Activated CD4-positive, alpha-beta memory T cell treated with anti-CD3 and anti-CD28 coated beads for 36 hours (primary cell): ENCODE data around the gene IL10. TPM values are rescaled to one million over a fixed set of nuclear protein-coding genes. Genes with fewer than 3 reads are reported as not detected.
"Not testable (repeated sequence)": the region's sequence is repeated elsewhere in the genome, so short reads cannot be mapped to it uniquely, and the experiment has no call there.

Experiments used
- CTCF ChIA-PET: fragments of 350-600 bp; sonication (Branson Sonifier 250); formaldehyde crosslinking; loops from one replicate; lab custom pipeline; 2021; ENCODE audit warnings: antibody characterized with exemption, inconsistent platforms; lab: Charles Lee
- POLR2A ChIA-PET: fragments of 350-600 bp; sonication (Branson Sonifier 250); formaldehyde crosslinking; loops from one replicate; lab custom pipeline; 2021; ENCODE audit warnings: antibody characterized with exemption; lab: Charles Lee
- DNase-seq: peaks from one replicate; pipeline ENCODE4 v3.0.0-alpha.2; 2020
- H3K27ac Mint-ChIP-seq: one replicate; pipeline ENCODE4 v1.8.0; 2021; ENCODE audit warnings: mixed read lengths
- H3K27me3 Mint-ChIP-seq: one replicate; pipeline ENCODE4 v1.8.0; 2021; ENCODE audit warnings: mixed read lengths
- H3K36me3 Mint-ChIP-seq: one replicate; pipeline ENCODE4 v1.8.0; 2021; ENCODE audit warnings: mixed read lengths
- H3K4me1 Mint-ChIP-seq: one replicate; pipeline ENCODE4 v1.8.0; 2021; ENCODE audit warnings: low read depth, mixed read lengths
- H3K4me3 Mint-ChIP-seq: one replicate; pipeline ENCODE4 v1.8.0; 2021; ENCODE audit warnings: mild to moderate bottlenecking, mixed read lengths
- H3K9me3 Mint-ChIP-seq: one replicate; pipeline ENCODE4 v1.8.0; 2021; ENCODE audit warnings: mixed read lengths
- intact Hi-C: fragments of 100-400 bp; cut with micrococcal nuclease; formaldehyde crosslinking; loops from one replicate; pipeline ENCODE4 v1.15.1; 2023
- total RNA-seq, 2 experiments: library from RNA; stranded (reverse); gene quantifications; one replicate each; pipeline ENCODE4 v1.2.3, GENCODE V29; 2021

Gene IL10
- total RNA-seq, 2 experiments from 2014 or later, result 17.3 to 18.5 TPM

GRCh38 chr1:206768472-206769303, 3.6 kb downstream of the IL10 start:
- DNase-seq, result no peak
- POLR2A ChIA-PET, result interaction anchor here (0.6 to 6.1 kb wide), 14 partner anchors 10 to 188 kb away, joined by 3 to 44 read pairs (median 4); no protein-coding TSS in a partner anchor
- CTCF ChIA-PET, result interaction anchor here (0.6 to 13.9 kb wide), 20 partner anchors 10 to 213 kb away, joined by 3 to 123 read pairs (median 6); partner anchors contain the start of gene IL20
- peaks cover 80% of the 10 kb centered on the region for H3K4me1 Mint-ChIP-seq
- H3K27me3 Mint-ChIP-seq, result peaks cover 7% of the 10 kb centered on the region
- H3K4me3 Mint-ChIP-seq, result peak overlapping the region; percentile 25
- intact Hi-C loops, result loop anchor here (1.0 to 2.0 kb wide), 3 partner anchors 14 to 35 kb away; no protein-coding TSS in a partner anchor
- H3K9me3 Mint-ChIP-seq, result no peaks in the 10 kb centered on the region
- H3K36me3 Mint-ChIP-seq, result no peaks in the 10 kb centered on the region
- peak overlapping the region; percentile 71 for H3K27ac Mint-ChIP-seq

GRCh38 chr1:206766251-206766856, 5.9 kb downstream of the IL10 start:
- no peaks in the 10 kb centered on the region for H3K36me3 Mint-ChIP-seq
- H3K9me3 Mint-ChIP-seq, result no peaks in the 10 kb centered on the region
- CTCF ChIA-PET, result interaction anchor here (0.7 to 13.9 kb wide), 17 partner anchors 8 to 215 kb away, joined by 3 to 123 read pairs (median 7); partner anchors contain the start of gene IL20
- peak; percentile 84 for DNase-seq
- peaks cover 6% of the 10 kb centered on the region for H3K27me3 Mint-ChIP-seq
- POLR2A ChIA-PET, result interaction anchor here (0.9 to 6.1 kb wide), 7 partner anchors 17 to 141 kb away, joined by 3 to 44 read pairs (median 7); no protein-coding TSS in a partner anchor
- peak overlapping the region; percentile 44 for H3K4me3 Mint-ChIP-seq
- intact Hi-C loops, result loop anchor here (1.0 kb wide), 1 partner anchor 27 kb away; no protein-coding TSS in a partner anchor
- peak overlapping the region; percentile 68 for H3K27ac Mint-ChIP-seq
- peaks cover 69% of the 10 kb centered on the region for H3K4me1 Mint-ChIP-seq

GRCh38 chr1:206765771-206766170, 6.5 kb downstream of the IL10 start:
- peaks cover 66% of the 10 kb centered on the region for H3K4me1 Mint-ChIP-seq
- not testable (repeated sequence) for H3K9me3 Mint-ChIP-seq, H3K4me3 Mint-ChIP-seq, H3K27me3 Mint-ChIP-seq, H3K36me3 Mint-ChIP-seq
- POLR2A ChIA-PET, result interaction anchor here (0.6 to 6.1 kb wide), 6 partner anchors 18 to 38 kb away, joined by 3 to 44 read pairs (median 12); no protein-coding TSS in a partner anchor
- peak overlapping the region; percentile 68 for H3K27ac Mint-ChIP-seq
- DNase-seq, result peak; percentile 45
- CTCF ChIA-PET, result interaction anchor here (0.8 to 13.9 kb wide), 14 partner anchors 8 to 147 kb away, joined by 3 to 123 read pairs (median 7); partner anchors contain the start of gene IL20
- intact Hi-C loops, result loop anchor here (1.0 kb wide), 1 partner anchor 26 kb away; no protein-coding TSS in a partner anchor

GRCh38 chr1:206762741-206763364, 9.4 kb downstream of the IL10 start:
- CTCF ChIA-PET, result interaction anchor here (5.1 kb wide), 1 partner anchor 22 kb away, joined by 21 read pairs; no protein-coding TSS in a partner anchor
- H3K9me3 Mint-ChIP-seq, intact Hi-C loops, H3K27ac Mint-ChIP-seq, DNase-seq, H3K4me3 Mint-ChIP-seq, POLR2A ChIA-PET, H3K36me3 Mint-ChIP-seq, H3K27me3 Mint-ChIP-seq: not testable (repeated sequence)
- peaks cover 39% of the 10 kb centered on the region for H3K4me1 Mint-ChIP-seq

GRCh38 chr1:206761159-206761768, 11.0 kb downstream of the IL10 start:
- Mint-ChIP-seq H3K27me3 (peaks cover 5% of the 10 kb centered on the region), H3K4me1 (peaks cover 30% of the 10 kb centered on the region), H3K36me3 (no peaks in the 10 kb centered on the region), H3K9me3 (no peaks in the 10 kb centered on the region), H3K27ac (no peak overlapping the region), H3K4me3 (no peak overlapping the region)
- no peak for DNase-seq
- intact Hi-C loops, result no loop called here
- POLR2A ChIA-PET, result interaction anchor here (0.7 to 1.3 kb wide), 3 partner anchors 16 to 164 kb away, joined by 3 read pairs; no protein-coding TSS in a partner anchor
- CTCF ChIA-PET, result interaction anchor here (0.6 to 4.5 kb wide), 6 partner anchors 17 to 74 kb away, joined by 3 to 20 read pairs (median 3); no protein-coding TSS in a partner anchor

- Mint-ChIP-seq H3K27ac (no peak overlapping the region), H3K9me3 (no peaks in the 10 kb centered on the region), H3K4me3 (no peak overlapping the region), H3K4me1 (peaks cover 29% of the 10 kb centered on the region), H3K27me3 (peaks cover 5% of the 10 kb centered on the region), H3K36me3 (no peaks in the 10 kb centered on the region)
- no peak for DNase-seq
- ChIA-PET POLR2A (interaction anchor here (1.0 to 1.3 kb wide), 2 partner anchors 16 to 38 kb away, joined by 3 read pairs; no protein-coding TSS in a partner anchor), CTCF (interaction anchor here (1.0 to 4.5 kb wide), 3 partner anchors 26 to 151 kb away, joined by 3 to 20 read pairs (median 6); no protein-coding TSS in a partner anchor)
- intact Hi-C loops, result no loop called here
Observed at GRCh38 chr1:206760590-206760989, 11.7 kb downstream of the IL10 start.

GRCh38 chr1:206757524-206758266, 14.6 kb downstream of the IL10 start:
- Mint-ChIP-seq H3K27me3 (peaks cover 2% of the 10 kb centered on the region), H3K4me1 (peaks cover 31% of the 10 kb centered on the region), H3K4me3 (no peak overlapping the region), H3K27ac (no peak overlapping the region), H3K9me3 (no peaks in the 10 kb centered on the region), H3K36me3 (no peaks in the 10 kb centered on the region)
- intact Hi-C loops, result loop anchor here (1.0 to 2.0 kb wide), 4 partner anchors 18 to 59 kb away; no protein-coding TSS in a partner anchor
- DNase-seq, result peak; percentile 61
- POLR2A ChIA-PET, result interaction anchor here (0.8 to 1.8 kb wide), 3 partner anchors 18 to 26 kb away, joined by 3 to 5 read pairs (median 4); no protein-coding TSS in a partner anchor
- CTCF ChIA-PET, result interaction anchor here (0.7 to 4.5 kb wide), 9 partner anchors 8 to 154 kb away, joined by 3 to 20 read pairs (median 4); no protein-coding TSS in a partner anchor

GRCh38 chr1:206754011-206754410, 18.3 kb downstream of the IL10 start:
- Mint-ChIP-seq H3K27ac (no peak overlapping the region), H3K27me3 (no peaks in the 10 kb centered on the region), H3K4me3 (no peak overlapping the region), H3K9me3 (no peaks in the 10 kb centered on the region), H3K4me1 (peaks cover 28% of the 10 kb centered on the region), H3K36me3 (no peaks in the 10 kb centered on the region)
- intact Hi-C loops, result loop anchor here (2.0 kb wide), 1 partner anchor 15 kb away; no protein-coding TSS in a partner anchor
- CTCF ChIA-PET, result no interaction called here
- DNase-seq, result no peak
- POLR2A ChIA-PET, result no interaction called here

GRCh38 chr1:206753141-206753540, 19.2 kb downstream of the IL10 start:
- POLR2A ChIA-PET, result interaction anchor here (0.6 kb wide), 1 partner anchor 39 kb away, joined by 3 read pairs; no protein-coding TSS in a partner anchor
- no peak overlapping the region for H3K27ac Mint-ChIP-seq

GRCh38 chr1:206752481-206752880, 19.8 kb downstream of the IL10 start:
- Mint-ChIP-seq H3K36me3 (no peaks in the 10 kb centered on the region), H3K27me3 (no peaks in the 10 kb centered on the region), H3K4me1 (peaks cover 37% of the 10 kb centered on the region), H3K9me3 (no peaks in the 10 kb centered on the region), H3K4me3 (no peak overlapping the region), H3K27ac (no peak overlapping the region)
- DNase-seq, result no peak
- intact Hi-C loops, result no loop called here
- CTCF ChIA-PET, result interaction anchor here (1.0 kb wide), 1 partner anchor 230 kb away, joined by 4 read pairs; no protein-coding TSS in a partner anchor
- POLR2A ChIA-PET, result no interaction called here

More at GRCh38 chr1:206753141-206753540, 19.2 kb downstream of the IL10 start:
- Mint-ChIP-seq H3K4me3 (no peak overlapping the region), H3K9me3 (no peaks in the 10 kb centered on the region), H3K36me3 (no peaks in the 10 kb centered on the region), H3K27me3 (no peaks in the 10 kb centered on the region), H3K4me1 (peaks cover 35% of the 10 kb centered on the region)
- intact Hi-C loops, result no loop called here
- CTCF ChIA-PET, result interaction anchor here (1.0 kb wide), 1 partner anchor 229 kb away, joined by 4 read pairs; no protein-coding TSS in a partner anchor
- no peak for DNase-seq
